HG02852 (cell line): ENCODE results near the gene GNB1.

Experiments
- ATAC-seq: cut with Tn5 transposase; IDR thresholded peaks from one replicate; pipeline ENCODE4 v1.9.1; 2021; ENCODE audit warnings: mild to moderate bottlenecking, moderate library complexity; ENCODE audit not compliant: unreplicated experiment

GNB1 gene

GRCh38 chr1:1786836-1787605 lies 103.9 kb downstream of the GNB1 start:
- no peak for ATAC-seq

- no peak for ATAC-seq
Measured at GRCh38 chr1:1785666-1786065, 105.2 kb downstream of the GNB1 start.

DNA sequence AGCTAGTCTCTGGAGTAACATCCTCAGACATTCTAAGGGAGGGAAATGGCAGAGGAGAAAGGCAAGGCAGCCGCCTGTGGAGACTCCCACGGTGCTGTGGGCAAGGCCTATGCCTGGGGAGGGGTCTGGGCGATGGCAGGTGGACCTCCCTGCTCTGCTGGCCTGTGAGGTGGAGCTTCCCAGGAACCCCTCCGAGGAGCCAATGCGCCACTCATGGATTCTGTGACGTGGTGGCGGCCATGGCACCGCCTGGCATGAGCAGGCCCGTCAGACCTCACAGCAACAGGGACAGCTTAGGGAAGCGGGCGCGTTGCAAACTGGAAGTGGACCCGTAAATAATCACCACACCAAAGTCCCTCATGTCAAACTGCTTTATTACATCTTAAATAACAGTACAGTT lies 106.0 kb downstream of the GNB1 start:
- ATAC-seq = no peak

DNA sequence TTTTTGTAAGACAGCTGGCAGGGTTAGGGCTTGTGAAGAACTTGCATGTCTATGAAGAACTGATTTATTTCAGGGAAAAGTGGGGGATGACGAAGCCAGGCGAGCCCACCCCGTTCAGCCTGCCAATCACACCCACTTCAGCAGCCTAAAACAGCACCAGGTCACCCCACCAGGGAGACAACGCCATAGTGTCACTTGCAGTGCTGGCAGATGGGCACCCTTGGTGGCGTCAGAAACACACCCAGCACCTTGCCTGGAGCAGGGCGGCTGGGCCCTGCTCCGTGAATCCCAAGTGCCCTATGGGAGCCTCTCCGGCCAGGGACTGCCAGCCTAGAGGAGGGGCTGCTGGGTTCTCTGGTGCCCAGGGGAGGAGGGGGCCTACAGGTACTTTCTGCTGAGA lies 107.6 kb downstream of the GNB1 start:
- ATAC-seq = no peak

DNA sequence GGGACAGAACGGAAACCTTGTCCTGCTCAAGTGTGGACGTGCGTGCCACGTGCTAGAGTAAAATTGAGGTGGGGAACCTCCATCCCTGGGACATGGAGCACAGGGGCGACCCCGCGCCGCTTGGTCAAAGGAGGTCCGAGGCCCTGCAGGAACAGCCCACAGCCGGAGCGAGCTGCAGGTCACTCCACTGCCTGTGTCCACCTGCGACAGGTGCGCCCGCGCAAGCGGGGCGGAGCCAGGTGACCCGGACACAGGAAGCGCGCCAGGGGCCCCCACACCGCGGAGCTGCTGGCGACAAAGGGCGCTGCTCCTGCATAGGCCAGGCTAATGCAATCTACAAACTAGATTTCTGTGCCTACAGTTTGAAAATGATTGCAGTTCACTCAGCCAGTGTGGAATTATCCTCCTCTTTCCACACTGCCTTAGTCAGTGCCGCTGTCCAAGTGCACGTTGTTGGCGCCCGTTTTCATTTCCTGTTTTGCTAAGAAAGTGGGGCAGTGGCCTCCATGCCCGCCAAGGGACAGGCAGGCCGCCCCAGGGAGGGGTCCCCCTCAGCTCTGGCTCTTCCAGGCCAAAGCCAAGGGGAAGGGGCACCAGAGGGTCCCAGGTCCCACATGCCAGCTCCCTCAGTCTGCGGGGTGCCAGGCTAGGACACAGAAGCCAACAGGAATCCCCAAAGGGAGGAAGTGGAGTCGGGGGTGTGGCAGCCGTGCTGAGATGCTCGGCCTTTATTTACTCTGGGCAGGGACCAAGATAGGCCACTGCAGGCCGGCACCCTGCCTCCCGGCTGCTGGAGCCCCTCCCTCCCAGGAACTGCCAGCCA lies 108.3 kb downstream of the GNB1 start:
- no peak for ATAC-seq

- no peak for ATAC-seq
Measured at GRCh38 chr1:1781526-1781903, 109.4 kb downstream of the GNB1 start.

DNA sequence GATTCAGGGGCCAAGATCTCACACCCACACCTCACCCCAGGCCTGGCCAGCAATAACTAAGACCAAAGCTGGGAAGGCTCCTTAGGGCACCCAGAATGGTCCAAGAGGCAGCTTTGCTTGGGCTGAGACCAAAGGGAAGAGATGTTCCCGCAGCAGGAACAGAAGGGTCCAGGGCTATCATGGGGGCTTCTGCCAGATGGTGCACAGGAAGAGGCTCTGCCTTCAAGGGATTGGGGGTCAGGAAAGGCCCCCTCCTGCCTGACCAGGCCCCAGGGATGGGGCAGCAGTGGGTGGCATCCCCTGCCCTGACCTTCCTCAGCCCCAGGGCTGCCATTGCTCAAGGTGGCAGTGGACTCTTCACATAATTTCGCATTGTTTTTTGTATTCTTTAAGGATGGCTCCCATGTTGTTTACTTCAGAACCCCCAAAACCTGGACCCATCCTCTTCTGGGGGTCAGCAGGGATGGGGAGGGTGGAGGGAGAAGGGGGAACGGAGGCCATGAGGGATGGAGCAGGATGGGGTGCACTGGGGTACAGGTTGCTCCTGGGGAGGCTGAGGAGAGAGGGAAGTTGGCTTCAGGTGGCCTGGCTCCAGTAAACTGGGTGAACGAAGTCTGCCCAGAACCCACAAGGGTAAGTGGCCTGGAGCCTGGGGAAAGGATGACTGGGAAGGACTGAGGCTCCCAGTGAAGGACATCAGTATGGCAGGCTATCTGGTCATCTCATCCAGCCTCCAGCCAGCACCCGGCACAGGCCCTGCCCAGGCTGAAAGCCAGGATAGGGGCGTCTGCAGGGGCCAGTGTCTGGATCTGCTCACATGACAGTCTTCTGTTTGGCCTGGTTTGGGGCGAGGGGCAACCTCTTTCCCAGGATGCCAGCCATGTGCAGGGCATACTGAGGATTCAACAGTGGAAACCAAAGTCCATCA lies 110.0 kb downstream of the GNB1 start:
- ATAC-seq = no peak

DNA sequence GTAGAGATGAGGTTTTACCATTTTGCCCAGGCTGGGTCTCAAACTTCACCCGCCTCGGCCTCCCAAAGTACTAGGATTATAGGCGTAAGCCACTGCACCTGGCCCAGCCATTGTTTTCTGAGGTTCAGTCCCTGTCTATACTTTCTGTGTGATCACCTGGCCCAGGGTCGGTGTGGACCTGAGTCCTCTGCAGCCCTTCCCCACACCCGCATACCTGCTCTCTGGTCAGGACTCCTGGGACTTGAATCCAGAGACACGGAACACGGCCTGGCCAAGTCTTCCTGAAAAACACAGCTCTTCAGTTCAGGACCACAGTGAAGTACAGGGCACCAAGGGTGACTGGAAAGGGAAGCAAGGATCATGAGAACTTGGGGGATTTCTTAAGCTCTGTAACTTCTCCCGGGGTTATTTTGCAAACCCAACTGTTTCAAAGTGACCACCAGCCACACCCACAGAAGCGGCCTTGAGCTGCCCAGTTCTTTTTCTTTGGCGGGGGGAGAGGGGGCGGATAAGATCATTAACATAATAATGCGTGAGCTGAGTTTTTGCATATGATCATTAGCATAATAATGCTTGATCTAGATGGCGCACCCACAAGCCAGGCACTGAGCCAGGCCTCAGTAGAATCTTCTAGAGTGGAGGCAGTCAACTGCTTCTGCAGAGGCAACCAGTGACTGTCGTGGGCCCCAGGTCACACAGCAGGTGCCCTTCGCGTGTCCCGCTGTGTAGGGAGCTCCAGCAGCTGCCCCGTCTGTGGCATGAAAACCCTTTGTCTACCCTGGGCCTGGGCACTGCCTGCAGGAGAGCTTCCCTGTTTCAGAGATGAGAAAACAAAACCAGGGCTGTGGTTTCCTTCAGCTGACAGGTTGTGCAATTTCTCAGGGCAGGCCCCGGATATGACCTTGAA lies 110.9 kb downstream of the GNB1 start:
- ATAC-seq = no peak

DNA sequence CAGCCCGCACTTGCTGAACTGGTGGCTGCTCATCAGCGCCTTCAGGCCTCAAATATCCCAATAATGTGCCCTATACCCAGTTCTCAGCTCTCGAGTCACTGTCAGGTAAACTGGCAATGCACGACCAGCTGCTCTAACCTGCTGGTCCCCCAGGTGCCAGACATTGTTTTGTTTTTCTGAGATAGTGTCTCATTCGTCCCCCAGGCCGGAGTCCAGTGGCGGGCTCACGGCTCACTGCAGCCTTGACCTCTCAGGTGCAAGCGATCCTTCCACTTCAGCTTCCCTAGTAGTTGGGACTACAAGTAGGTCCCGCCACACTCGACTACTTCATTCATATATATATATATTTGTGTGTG lies 111.6 kb downstream of the GNB1 start:
- no peak for ATAC-seq

DNA sequence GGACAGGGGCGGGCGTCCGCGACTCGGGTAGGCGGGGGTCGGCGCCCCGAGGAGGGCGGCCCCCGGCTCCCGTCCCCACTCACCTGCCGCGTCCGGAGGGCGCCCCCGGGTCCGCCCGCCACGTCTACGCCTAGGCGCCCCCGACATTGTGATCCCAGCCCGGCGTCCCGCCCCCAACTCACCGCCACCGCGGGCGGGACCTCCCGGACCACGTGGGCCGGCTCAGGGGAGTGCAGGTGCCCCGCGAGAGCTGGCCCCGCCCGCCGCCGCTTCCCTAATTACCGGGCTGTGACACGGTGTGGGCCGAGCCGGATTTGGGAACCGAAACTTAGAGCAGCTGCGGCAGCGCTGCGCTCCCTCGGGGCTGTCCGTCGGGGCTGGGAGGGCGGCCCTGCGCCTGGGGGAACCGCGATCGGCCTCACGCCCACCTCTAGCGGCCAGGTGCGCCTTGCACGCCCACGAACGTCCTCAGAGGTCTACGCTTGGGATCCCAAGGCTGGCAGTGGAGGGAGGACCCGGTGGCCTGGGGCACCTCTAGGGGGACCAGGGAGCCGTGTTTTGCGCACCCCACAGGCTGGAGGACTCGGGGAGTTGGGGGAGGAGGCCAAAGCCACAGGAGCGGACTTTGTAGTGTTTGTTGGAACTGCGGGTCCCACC lies 112.1 kb downstream of the GNB1 start:
- ATAC-seq = peak; percentile 65

DNA sequence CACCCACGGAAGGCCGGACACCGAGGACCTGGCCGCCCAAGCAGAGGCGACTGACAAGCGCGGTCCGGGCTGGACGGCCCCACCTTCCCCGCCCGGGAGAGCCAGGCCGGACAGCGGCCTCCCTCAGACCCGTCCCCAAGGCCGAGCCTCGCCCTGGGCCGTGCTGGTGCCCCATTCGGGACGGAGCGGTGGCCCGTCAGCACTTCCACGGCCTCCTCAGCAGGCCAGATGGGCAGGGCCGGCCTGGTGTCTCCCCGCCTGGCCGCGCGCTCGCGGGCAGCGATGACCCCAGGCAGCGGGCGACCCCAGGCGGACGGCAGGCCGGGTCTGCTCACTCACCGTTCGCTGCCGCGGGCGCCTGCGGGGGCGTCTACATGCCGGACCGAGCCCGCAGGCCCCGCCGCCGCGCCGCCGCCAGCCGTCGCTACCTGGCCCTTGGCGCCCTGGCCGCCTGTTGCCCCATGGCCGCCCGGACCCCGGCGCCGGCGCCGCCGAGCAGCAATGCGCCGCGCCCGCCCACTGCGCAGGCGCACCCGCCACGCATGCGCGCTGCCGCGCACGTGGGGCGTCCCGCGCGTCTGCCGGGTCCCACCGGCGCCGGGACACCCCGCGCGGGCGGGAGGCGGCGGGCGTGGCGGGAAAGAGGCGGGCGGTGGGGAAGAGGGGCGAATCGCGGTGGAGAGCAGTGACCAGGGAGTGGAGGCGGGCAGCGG lies 112.8 kb downstream of the GNB1 start, which contains the start of gene NADK:
NADK (minus strand) TSS at position 521 of the 713 bp plus-strand sequence. CDS start 13,064 bp downstream, outside the sequence.
- peak; percentile 42 for ATAC-seq

DNA sequence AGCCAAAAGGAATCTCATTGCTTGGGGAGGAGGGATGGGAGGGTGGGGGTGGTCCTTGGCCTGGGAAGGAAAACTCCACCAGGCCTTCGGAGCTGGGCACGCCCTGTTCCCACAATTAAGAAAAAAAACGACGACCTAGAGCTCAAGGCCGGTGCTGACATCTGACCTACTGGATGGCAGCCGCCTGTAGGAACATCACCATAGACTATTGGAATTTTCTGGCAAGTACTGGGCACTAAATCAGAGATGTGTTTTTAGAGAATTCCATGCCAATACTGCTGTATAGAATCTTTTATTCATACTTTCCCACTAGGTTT lies 113.3 kb downstream of the GNB1 start:
- no peak for ATAC-seq

DNA sequence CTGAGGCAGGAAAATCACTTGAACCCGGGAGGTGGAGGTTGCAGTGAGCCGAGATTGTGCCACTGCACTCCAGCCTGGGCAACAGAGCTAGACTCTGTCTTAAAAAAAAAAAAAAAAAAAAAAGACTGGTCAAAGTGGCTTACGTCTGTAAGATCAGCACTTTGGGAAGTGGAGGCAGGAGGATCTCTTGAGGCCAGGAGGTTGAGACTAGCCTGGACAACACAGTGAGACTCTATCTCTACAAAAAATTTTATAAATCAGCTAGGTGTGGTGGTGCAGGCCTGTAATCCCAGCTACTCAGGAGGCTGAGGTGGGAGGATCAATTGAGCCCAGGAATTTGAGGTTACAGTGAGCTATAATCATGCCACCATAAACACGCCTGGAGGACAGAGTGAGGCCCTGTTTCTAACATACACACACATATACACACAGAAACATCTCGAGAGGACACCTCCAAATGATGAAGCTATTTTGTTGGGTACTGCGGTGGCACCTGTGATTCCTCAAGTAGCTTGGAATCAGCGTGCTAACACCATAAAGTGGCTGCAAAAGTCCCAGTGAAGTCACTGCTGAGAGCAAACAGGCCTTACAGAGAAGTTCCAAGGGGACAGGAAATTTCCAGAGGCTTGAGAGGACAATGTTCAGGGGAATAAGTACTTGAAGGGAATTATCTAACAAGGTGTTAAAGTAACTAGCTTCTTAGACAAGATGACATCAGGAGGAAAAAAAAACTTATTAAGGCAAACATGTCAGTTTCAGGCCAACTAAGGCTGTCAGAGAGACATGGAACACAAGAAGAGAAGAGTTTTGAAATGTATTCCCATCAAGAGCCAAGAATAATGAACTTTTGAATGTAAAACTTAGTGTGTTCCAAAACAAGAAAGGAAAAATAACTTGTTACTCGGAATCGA lies 114.0 kb downstream of the GNB1 start:
- ATAC-seq = no peak

GRCh38 chr1:1775327-1776226 lies 115.3 kb downstream of the GNB1 start:
- no peak for ATAC-seq

DNA sequence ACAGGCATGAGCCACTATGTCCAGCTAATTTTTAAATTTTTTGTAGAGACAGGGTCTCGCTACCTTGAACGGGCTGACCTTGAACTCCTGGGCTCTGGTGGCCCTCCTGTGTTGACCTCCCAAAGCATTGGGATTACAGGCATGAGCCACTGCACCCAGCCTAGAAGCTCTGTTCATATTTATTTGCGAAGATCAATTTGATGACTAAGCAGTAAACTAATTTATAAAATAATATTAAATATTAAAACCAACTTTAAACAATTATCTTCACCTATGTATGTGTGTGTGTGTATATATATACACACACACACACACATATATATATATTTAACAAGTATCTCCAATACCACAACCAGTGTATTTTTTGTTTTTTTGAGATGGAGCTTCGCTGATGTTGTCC lies 117.0 kb downstream of the GNB1 start:
- no peak for ATAC-seq

DNA sequence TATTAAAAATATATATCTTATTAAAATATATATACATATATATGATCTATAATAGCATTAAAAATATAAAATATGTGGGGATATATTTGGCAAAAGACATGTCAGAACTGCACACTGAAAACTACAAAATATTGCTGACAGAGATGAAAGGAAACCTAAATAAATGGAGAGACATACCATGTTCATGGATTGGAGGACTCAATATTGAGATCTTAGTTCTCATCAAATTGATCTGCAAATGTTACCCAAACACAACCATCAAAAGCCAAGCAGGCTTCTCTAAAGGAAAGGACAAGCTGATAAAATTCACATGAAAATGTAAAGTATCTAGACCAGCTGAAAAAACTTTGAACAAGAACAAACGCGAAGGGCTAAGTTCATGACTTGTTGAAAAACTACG lies 119.8 kb downstream of the GNB1 start:
- ATAC-seq = no peak

DNA sequence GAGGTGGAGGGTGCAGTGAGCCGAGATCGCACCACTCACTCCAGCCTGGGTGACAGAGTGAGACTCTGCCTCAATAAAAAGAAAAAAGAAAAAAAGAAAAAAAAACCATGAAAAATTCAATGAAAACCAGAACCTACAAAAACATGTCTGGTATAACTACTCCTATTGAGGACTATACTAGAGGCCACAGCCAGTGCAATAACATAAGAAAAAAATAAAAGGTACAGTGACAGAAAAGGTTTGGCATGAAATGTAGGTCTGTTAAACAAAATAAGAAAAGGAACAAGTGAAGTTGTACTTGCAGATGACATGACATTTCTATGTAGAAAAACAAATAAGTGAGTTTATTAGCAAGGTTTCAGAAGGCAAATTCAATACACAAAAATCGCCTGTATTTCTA lies 120.8 kb downstream of the GNB1 start:
- ATAC-seq = no peak
